ENCODE measurements around the gene RYK. TPM values are rescaled to one million over a fixed set of nuclear protein-coding genes. Genes with fewer than 3 reads are reported as not detected.
"Not testable (repeated sequence)": the region's sequence is repeated elsewhere in the genome, so short reads cannot be mapped to it uniquely, and the experiment has no call there.

Gene RYK
- polyA plus RNA-seq, 1 donor (not counting 4 experiments of a cell fraction or from before 2014, with no cell fraction given), result 82.1 TPM

DNA sequence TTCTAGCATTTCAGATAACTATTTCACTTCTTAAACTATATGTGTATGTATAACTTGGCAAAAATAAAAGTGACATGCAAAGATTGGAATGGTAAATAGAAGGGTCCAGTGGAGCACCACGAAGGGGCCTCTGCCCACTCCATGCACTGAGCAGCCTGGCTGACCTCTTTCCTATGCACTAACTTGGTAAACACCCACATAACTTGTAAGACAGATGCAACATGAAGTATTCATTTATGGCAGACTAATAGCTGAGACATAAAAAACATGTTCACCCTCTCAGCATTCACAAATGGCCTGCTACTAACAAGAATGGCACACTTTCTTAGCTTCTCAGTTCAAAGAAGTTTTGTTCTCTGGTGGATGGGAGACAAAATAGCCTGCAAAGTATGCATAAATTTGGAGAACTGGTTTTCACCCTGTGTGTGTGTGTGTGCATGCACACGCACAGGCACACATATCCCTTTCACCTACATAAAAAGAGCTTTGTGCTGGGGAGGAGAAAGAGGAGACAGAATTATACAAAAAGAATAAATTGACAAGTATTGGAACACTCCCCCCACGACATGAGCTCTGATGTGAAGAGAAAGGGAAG, 26.5 kb upstream of the RYK start:
- Histone ChIP-seq H4K20me1 (ENCODE audit: control insufficient read depth, extremely low read depth, insufficient read depth, low read length) (no peaks in the 10 kb centered on the region), H3K4me2 (ENCODE audit: control insufficient read depth, extremely low read depth, insufficient read depth, low read depth, low read length) (no peak overlapping the region), H3K9me3 (ENCODE audit: control insufficient read depth, low read depth, low read length) (no peaks in the 10 kb centered on the region), H3K4me1 (ENCODE audit: control insufficient read depth, extremely low read depth, insufficient read depth, low read length) (no peaks in the 10 kb centered on the region), H2AFZ (ENCODE audit: control insufficient read depth, low read length) (no peak overlapping the region), H3K27me3 (ENCODE audit: control insufficient read depth, extremely low read depth, insufficient read depth, low read length) (no peaks in the 10 kb centered on the region), H3K9me1 (ENCODE audit: control insufficient read depth, extremely low read depth, insufficient read depth, low read length) (no peaks in the 10 kb centered on the region), H3K79me2 (ENCODE audit: control insufficient read depth, insufficient read depth, low read length) (no peaks in the 10 kb centered on the region), H3K36me3 (ENCODE audit: control insufficient read depth in 2 of 2, extremely low read depth in 1 of 2, insufficient read depth in 2 of 2, low read length in 2 of 2) (no peaks in the 10 kb centered on the region), H3K27ac (ENCODE audit: control insufficient read depth, insufficient read depth, low read length) (no peak overlapping the region), H3K4me3 (ENCODE audit: control insufficient read depth in 2 of 3, extremely low read depth in 1 of 3, insufficient read depth in 2 of 3, low read depth in 1 of 3, low read length in 3 of 3) (no peak overlapping the region), H3K9ac (ENCODE audit: control insufficient read depth, extremely low read depth, insufficient read depth, low read length) (no peak overlapping the region)
- TF ChIP-seq EZH2 (IDR thresholded peaks at IDR 0.05; ENCODE audit: low read length), result no peak
- DNase-seq (ENCODE audit: low read depth, low spot score), result no peak
- FAIRE-seq, result no peak
- dilution Hi-C loops (cut with MboI; ENCODE audit: extremely low pct_ligation_motif_present, low sequenced_read_pairs), result no loop called here

DNA sequence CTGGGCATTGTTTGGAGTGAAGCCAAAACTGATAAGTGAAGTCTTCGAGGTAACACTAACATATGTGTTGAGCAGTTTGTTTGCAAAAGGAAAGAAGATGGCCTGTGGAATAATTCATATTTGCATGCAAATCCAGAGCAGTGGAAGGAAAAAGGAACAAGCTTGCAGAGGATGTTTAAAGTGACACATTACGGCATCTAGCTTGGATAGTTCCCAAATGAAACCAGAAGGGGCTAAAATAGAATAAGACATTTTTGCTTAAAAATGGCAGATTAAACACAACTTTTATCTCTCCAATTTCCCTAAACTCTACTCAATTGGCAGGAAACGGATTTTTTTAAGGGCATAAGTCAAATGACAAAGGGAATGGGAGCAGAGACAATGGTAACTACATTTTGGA, 25.4 kb upstream of the RYK start:
- Histone ChIP-seq H3K4me1 (ENCODE audit: control insufficient read depth, extremely low read depth, insufficient read depth, low read length) (no peaks in the 10 kb centered on the region), H3K79me2 (ENCODE audit: control insufficient read depth, insufficient read depth, low read length) (no peaks in the 10 kb centered on the region), H3K27ac (ENCODE audit: control insufficient read depth, insufficient read depth, low read length) (no peak overlapping the region), H3K36me3 (ENCODE audit: control insufficient read depth in 2 of 2, extremely low read depth in 1 of 2, insufficient read depth in 2 of 2, low read length in 2 of 2) (no peaks in the 10 kb centered on the region), H4K20me1 (ENCODE audit: control insufficient read depth, extremely low read depth, insufficient read depth, low read length) (no peaks in the 10 kb centered on the region), H3K4me2 (ENCODE audit: control insufficient read depth, extremely low read depth, insufficient read depth, low read depth, low read length) (no peak overlapping the region), H2AFZ (ENCODE audit: control insufficient read depth, low read length) (no peak overlapping the region), H3K27me3 (ENCODE audit: control insufficient read depth, extremely low read depth, insufficient read depth, low read length) (no peaks in the 10 kb centered on the region), H3K9me1 (ENCODE audit: control insufficient read depth, extremely low read depth, insufficient read depth, low read length) (no peaks in the 10 kb centered on the region), H3K9me3 (ENCODE audit: control insufficient read depth, low read depth, low read length) (no peaks in the 10 kb centered on the region), H3K4me3 (ENCODE audit: control insufficient read depth in 2 of 3, extremely low read depth in 1 of 3, insufficient read depth in 2 of 3, low read depth in 1 of 3, low read length in 3 of 3) (no peak overlapping the region), H3K9ac (ENCODE audit: control insufficient read depth, extremely low read depth, insufficient read depth, low read length) (no peak overlapping the region)
- FAIRE-seq, result no peak
- dilution Hi-C loops (cut with MboI; ENCODE audit: extremely low pct_ligation_motif_present, low sequenced_read_pairs), result no loop called here
- TF ChIP-seq EZH2 (IDR thresholded peaks at IDR 0.05; ENCODE audit: low read length), result no peak
- TF ChIP-seq, protein P1, sequence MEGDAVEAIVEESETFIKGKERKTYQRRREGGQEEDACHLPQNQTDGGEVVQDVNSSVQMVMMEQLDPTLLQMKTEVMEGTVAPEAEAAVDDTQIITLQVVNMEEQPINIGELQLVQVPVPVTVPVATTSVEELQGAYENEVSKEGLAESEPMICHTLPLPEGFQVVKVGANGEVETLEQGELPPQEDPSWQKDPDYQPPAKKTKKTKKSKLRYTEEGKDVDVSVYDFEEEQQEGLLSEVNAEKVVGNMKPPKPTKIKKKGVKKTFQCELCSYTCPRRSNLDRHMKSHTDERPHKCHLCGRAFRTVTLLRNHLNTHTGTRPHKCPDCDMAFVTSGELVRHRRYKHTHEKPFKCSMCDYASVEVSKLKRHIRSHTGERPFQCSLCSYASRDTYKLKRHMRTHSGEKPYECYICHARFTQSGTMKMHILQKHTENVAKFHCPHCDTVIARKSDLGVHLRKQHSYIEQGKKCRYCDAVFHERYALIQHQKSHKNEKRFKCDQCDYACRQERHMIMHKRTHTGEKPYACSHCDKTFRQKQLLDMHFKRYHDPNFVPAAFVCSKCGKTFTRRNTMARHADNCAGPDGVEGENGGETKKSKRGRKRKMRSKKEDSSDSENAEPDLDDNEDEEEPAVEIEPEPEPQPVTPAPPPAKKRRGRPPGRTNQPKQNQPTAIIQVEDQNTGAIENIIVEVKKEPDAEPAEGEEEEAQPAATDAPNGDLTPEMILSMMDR (optimal IDR thresholded peaks at IDR 0.05 in 1 of 3, IDR thresholded peaks at IDR 0.05 in 1 of 3, conservative IDR thresholded peaks at IDR 0.05 in 1 of 3; ENCODE audit: extremely low read depth in 1 of 3, insufficient read depth in 2 of 3, low read length in 3 of 3), result no peak
- no peak for DNase-seq (ENCODE audit: low read depth, low spot score)

DNA sequence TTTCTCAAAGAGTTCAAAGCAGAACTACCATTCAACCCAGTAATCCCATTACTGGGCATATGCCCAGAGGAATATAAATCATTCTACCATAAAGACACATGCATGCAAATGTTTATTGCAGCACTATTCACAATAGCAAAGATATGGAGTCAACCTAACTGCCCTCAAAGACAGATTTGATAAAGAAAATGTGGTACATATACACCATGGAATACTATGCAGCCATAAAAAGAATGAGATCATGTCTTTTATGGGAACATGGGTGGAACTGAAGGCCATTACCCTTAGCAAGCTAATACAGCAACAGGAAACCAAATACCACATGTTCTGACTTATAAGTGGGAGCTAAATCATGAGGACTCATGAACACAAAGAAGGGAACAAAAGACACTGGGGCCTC, 24.5 kb upstream of the RYK start:
- DNase-seq (ENCODE audit: low read depth, low spot score); H3K9ac ChIP-seq (ENCODE audit: control insufficient read depth, extremely low read depth, insufficient read depth, low read length); dilution Hi-C loops (cut with MboI; ENCODE audit: extremely low pct_ligation_motif_present, low sequenced_read_pairs); H3K4me1 ChIP-seq (ENCODE audit: control insufficient read depth, extremely low read depth, insufficient read depth, low read length); H3K79me2 ChIP-seq (ENCODE audit: control insufficient read depth, insufficient read depth, low read length); H3K4me2 ChIP-seq (ENCODE audit: control insufficient read depth, extremely low read depth, insufficient read depth, low read depth, low read length); H4K20me1 ChIP-seq (ENCODE audit: control insufficient read depth, extremely low read depth, insufficient read depth, low read length); H3K9me1 ChIP-seq (ENCODE audit: control insufficient read depth, extremely low read depth, insufficient read depth, low read length); H2AFZ ChIP-seq (ENCODE audit: control insufficient read depth, low read length); H3K4me3 ChIP-seq (ENCODE audit: control insufficient read depth in 2 of 3, extremely low read depth in 1 of 3, insufficient read depth in 2 of 3, low read depth in 1 of 3, low read length in 3 of 3); H3K36me3 ChIP-seq (ENCODE audit: control insufficient read depth in 2 of 2, extremely low read depth in 1 of 2, insufficient read depth in 2 of 2, low read length in 2 of 2); FAIRE-seq; H3K27ac ChIP-seq (ENCODE audit: control insufficient read depth, insufficient read depth, low read length); H3K27me3 ChIP-seq (ENCODE audit: control insufficient read depth, extremely low read depth, insufficient read depth, low read length); H3K9me3 ChIP-seq (ENCODE audit: control insufficient read depth, low read depth, low read length): not testable (repeated sequence)
